Activated effector memory CD4-positive, alpha-beta T cell treated with Interleukin-2 at 50 U/mL for 16 hours (primary cell): Measurements from ENCODE around the gene NSDHL.
"Not testable (repeated sequence)": the region's sequence is repeated elsewhere in the genome, so short reads cannot be mapped to it uniquely, and the experiment has no call there.

Experiments
- DNase-seq: peaks from one replicate; pipeline ENCODE4 v3.0.0-alpha.2; 2020

Gene NSDHL

DNA sequence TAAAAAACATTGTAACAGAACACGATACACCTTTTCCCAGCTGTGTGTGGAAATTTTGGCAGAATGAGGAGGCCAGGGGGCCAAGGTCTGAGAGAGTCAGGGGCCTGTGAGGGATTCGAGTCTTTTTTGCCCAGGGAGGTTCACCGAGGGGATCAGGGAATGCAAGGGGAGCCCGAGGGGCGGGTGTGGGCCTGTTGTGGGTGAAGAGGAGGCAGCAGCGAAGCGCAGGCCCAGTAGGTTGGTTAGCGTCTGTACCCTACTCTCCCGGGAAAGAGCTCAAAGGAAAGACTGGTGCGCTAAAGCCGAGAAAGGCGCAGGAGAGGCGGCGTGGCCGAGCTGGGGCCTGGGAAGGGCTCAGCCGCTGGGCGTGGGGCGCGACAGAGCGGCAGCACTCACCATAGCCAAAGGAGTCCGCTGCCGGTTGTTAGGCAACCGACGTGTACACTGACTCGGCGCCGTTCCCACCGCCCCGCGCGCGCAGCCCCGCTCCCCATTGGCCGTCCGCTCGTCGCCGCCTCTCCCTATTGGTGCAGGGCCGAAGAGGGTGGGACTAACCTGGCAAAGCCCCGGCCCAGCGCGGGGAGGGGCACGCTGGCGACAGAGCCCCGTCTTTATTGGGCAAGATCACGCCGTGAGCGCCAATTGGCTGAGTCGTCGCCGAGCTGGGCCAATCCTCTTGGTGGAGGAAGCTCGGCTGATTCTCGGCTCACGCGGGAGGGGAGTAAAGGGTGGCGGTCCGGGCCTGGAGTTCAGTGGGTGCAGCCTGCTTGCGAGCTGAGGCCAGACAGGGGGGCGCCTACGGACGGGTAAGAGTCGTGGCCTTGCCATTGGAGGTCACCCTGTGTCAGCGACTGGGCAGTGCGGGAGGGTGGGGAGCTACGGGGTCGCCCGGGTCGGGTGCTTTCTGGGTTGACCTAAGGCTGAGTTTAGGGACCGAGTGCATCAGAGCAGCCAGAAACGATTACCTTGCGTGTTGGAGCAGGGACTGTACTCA lies at the start of gene NSDHL, which contains the start of gene CETN2:
TSS of gene NSDHL (plus strand) at position 752 of the 994 bp plus-strand sequence. CDS start 15,262 bp downstream, outside the sequence.
TSS of gene CETN2 (minus strand) at position 446 of the 994 bp plus-strand sequence. CDS start at position 399, 47 bp downstream.
- DNase-seq = peak; percentile 91

GRCh38 chrX:152787062-152787461 lies 43.8 kb upstream of the NSDHL start:
- not testable (repeated sequence) for DNase-seq

- no peak for DNase-seq
These were observed 31.9 kb upstream of the NSDHL start for GRCh38 chrX:152798945-152799344.

DNA sequence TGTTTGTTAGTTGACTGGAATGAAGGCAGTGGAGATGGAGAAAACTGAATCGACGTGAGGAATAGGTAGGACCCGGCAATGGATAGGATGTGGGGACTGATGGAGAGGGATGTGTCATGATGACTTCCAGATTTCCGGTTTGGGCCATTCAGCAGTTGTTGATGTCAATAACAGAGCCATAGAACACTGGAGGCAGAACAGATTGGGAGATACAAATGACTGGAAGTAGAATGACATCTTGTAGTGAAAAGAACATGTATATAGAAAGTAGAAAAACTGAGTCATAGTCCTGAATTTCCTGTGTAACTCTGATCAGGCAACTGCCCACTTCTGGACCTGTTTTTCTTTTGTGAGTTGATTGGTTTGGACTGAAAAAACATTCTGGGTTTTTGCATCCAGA lies 24.8 kb upstream of the NSDHL start:
- no peak for DNase-seq

DNA sequence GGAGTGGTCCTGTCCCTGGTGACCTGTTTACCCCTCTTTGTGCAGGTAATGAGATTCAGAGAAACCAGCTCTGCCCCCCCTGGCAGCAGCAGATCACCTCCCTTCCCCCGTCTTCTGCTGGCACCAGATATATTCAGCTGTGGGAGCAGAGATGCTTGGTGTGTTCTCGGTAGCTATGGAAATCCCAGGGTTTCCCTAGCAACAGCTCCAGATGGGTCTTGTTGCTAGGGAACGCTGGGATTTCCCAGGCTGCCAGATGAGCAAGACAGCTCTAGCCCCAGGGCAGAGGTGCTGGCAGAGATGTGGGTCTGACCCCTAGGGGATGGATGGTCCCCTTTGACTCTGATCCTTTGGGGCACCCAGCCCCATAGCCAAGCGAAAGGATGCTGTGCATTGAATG lies 20.5 kb upstream of the NSDHL start:
- no peak for DNase-seq

DNA sequence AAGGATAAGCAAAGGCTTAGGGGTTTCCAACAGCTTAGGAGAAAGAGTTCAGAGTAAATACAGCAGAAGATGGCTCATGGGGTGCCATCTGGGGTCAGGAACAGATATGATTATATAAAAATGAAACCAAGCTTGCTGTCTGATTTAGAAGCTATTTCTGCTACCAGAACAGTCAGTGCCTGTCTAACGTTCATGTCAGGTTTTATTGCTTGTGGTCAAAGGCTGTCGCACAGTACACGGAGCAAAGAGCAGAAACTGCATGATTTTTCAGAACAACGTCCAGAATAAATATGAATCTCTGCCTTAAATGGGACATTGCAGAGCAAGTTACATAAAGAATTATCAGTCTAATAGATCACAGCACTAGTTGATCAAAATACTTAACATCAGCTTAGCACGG lies 17.7 kb upstream of the NSDHL start:
- no peak for DNase-seq

GRCh38 chrX:152814048-152814447 lies 16.8 kb upstream of the NSDHL start:
- DNase-seq = no peak

DNA sequence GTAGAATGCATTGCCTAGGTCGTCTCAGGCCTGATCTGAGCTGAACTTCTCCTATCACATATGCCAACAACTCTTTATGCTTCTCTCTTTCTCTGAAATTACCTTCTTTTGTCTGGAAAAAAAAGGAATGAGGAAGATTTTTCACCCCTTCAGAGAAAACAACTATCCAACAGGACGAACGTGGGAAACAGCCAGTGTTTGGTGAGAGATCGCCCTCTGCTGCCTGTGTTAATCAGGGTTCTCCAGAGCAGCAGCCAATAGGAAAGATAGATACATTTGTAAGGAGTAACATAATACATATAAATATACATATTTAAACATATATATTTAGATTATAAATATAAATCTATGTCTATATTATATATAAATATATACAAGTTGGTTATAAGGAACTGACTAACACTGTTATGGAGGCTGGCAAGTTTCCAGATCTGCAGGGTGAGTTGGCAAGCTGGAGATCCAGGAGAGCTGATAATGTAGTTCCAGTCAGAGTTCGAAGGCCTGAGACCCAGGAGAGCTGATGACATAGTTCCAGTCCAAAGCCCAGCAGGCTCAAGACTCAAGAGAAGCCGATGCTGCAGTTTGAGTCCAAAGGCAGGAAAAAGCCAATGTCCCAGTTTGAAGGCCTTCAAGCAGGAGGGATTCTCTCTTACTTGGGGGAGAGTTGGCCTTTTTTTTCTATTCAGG lies 13.6 kb upstream of the NSDHL start:
- no peak for DNase-seq

- DNase-seq = no peak
These were observed 12.5 kb upstream of the NSDHL start for GRCh38 chrX:152818356-152818755.

DNA sequence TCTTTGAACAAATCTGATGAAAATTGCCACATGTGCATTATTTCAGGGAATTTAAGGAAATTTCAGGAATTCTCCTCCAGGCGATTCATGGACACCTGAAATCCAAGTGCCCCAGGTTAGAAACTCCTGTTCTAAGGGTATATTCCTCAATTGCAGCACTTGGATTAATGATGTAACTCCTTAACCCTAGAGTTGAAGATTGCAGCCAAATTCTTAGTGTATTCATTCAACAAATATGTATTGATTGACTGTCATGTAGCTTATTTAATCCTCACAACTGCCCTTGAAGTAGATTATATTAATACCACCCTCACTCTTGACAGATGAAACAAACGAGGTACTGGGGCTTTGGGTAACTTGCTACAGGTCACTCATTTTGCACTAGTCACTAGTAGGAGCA lies 11.6 kb upstream of the NSDHL start:
- no peak for DNase-seq

DNA sequence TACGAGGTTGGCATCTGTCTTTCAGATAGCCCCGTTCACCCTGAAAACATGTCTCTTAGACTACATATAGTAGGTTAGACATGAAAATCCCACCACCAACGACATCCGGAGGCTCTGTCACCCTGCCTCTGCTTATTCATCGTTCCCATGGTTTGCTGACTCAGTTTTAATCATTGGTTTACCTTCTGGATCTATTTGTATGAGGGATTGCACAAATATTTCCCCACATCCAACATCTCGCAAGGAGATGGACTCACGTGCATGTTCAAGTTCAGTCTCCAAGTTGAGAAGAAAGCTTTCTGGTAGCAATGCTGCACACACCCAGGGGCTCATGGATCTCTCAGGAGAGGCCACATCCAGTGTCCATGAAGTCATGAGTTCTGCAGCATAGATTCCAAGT lies 11.1 kb upstream of the NSDHL start:
- no peak for DNase-seq

DNA sequence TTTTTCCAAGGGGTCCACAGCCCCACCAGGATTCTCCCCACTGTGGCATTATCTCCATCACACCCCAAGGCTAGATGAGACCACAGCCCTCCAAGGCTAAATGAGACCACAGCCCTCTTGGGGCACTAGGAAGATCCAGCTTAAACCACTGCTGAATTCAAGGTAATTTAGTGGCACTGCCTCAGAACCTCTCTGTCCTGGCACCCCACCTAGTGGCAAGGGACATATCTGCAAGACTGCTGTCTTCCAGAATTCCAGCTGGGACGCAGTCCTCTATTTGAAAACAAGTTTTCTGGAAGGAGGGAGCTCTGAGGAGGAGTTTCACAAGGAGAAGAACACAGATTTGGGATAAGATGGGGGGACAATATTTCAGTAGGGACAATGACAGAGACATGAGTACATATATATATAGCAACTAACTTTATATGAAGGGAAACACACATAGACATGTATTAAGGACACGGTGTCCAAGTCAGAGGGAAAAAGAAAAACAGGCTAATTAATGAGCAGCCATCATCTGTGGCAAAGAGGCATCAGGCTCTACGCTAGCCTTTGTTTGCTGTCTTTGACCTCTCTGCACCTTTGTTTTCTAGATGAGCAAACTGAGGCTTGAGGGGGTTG lies 9.6 kb upstream of the NSDHL start:
- no peak for DNase-seq

GRCh38 chrX:152822383-152823086 lies 8.3 kb upstream of the NSDHL start:
- DNase-seq = no peak

- no peak for DNase-seq
These were observed 7.2 kb upstream of the NSDHL start for GRCh38 chrX:152823657-152824056.

DNA sequence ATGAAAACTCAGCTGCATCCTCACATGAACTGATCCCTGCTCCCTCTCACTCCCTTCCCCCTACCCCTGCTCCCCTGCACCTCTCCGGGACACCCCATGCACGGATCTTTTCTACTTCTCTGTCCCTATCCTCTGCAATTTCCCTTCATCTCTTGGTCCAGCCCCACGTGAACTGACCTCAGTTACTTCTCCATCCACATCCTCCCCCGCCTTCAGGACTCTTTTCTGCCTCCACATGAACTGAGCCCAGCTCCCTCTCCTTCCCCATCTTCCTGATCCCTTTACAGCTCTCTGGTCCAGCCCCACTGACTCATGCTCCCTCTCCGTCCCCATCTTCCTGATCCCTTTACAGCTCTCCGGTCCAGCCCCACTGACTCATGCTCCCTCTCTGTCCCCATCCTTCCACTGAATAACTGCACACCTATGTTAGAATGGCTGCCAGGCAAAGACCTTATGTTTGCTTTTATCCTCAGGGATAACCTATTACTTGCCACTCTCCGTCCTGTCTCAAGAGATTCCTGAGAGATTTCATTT lies 6.0 kb upstream of the NSDHL start:
- DNase-seq = no peak

GRCh38 chrX:152831391-152831790 lies 528 bp downstream of the NSDHL start:
- no peak for DNase-seq

DNA sequence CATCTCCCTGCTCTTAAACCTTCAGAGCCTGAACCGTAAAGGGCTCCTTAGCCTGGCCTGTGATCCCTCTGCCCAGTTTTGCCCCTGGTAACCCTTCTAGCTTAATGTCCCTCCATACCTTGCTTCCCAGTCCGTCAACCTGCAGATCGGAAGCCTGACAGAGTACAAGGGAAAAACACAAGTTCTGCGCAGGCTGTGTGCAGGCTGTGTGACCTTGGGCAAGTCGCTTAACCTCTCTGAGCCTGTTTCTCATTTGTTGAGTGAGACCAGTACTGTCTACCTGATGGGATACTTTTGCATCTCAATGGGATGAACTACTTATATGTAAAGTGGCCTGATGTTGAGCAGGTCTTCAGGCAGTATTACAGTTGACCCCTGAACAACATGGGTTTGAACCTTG lies 1.7 kb downstream of the NSDHL start:
- no peak for DNase-seq

GRCh38 chrX:152833378-152833777 lies 2.5 kb downstream of the NSDHL start:
- DNase-seq = no peak

DNA sequence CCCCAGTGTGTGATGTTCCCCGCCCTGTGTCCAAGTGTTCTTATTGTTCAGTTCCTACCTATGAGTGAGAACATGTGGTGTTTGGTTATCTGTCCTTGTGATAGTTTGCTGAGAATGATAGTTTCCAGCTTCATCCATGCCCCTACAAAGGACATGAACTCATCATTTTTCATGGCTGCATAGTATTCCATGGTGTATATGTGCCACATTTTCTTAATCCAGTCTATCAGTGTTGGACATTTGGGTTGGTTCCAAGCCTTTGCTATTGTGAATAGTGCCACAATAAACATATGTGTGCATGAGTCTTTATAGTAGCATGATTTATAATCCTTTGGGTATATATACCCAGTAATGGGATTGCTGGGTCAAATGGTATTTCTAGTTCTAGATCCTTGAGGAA lies 4.6 kb downstream of the NSDHL start:
- DNase-seq = not testable (repeated sequence)

DNA sequence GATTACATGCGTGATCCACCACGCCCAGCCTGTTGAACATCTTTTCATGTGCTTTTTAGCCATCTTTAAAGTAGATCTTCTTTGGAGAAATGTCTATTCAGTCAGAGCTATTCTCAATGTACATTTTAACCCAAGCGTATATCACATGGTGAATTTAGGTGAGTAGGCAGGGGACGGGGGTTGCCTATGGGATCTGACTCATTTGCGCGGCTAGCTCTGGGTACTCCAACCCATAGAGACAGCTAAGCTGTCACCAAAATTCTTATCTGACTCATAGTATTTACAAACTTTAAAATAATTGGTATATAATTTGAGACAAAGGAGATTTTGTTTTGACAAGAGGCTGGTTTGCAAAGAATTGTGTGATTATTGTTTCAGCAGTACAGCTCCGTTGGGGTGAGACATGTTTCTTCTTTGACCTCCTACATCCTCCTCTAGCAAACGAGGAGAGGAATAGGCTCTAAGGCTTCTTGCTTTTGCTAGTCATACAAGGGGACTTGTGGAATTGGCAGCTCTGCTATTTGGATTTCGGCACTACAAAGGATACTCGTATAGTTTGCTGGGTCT lies 12.0 kb downstream of the NSDHL start:
- no peak for DNase-seq

DNA sequence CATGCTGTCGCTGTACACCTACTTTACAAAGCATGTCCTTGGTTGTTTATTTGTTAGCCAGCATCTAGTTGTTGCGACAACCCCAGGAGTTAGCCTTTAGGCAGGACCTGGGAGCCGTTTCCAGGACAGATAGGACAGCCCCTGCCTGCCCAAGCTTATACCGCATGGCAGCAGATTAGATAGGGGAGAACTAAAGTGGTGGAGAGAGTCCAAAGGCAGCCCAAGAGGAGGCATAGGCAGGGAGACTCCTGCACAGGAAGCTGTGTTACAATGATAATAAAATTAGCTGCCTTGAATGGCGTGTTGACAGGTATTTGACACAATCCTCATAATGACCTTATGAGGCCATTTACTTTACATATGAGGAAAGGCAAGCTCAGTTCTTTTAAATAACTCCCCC lies 13.0 kb downstream of the NSDHL start:
- DNase-seq = no peak

- no peak for DNase-seq
These were observed 13.4 kb downstream of the NSDHL start for GRCh38 chrX:152844256-152844655.
